Activated CD8-positive, alpha-beta memory T cell treated with anti-CD3 and anti-CD28 coated beads, Interleukin-2, amount 50 U/mL, for 24 hours (primary cell): ENCODE results near the gene FHL3.
A peak's percentile ranks its signal among the peaks of the same experiment; 100 is the strongest.
"Not testable (repeated sequence)": the region's sequence is repeated elsewhere in the genome, so short reads cannot be mapped to it uniquely, and the experiment has no call there.

ENCODE experiments used
- DNase-seq: peaks from one replicate; pipeline ENCODE4 v3.0.0-alpha.2; 2020; ENCODE audit errors: extremely low read depth

FHL3 gene

DNA sequence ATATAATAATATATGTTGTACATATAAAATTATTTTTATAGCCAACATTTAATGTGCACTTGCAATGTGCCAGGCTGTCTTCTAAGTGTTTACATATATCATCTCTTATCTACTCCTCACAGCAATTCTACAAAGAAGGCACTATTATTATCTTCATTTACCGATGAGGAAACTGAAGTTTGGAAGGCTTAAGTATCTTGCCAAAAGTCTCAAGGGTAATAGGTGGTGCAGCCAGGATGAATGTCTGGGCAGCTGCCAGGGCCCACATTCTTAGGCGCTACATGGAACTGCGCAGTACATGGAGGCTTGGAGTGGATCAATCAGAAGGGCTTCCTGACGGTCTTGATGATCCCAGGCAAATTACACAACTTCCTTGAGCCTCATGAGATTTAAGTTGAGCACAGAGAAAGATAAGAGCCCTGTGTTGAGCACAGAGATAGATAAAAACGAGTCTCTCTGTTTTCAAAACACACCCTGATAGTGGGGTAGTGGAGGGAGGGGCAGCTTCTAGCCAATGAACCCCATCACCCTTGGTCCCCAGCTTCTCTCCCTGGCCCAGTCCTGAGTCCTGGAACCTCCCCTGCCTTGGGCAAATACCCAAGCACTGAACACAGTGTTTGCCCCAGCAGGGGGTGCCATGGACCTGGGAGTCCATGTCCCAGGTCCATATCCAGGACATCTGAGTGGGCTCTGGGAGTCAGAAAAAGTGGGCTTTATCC, 32.1 kb upstream of the FHL3 start:
- no peak for DNase-seq

DNA sequence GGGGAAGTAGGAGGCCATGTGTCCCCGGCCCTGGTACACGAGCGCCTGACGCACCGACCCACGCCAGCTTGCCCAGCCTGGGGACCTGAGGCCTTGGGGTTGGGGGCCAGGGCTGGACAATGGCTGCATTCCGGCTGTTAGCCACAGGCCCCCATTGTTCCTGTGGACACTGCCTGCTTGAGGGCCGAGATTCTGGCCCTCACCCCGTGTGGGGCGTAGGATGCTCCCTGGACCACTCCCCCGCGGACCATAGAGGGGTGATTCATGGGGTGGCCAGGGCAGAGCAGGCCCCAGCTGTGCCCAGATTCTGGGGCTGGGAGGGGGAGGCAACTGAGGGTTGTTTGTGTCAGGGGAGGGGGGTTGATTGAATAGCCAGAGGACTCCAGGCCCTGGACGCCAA, 29.6 kb upstream of the FHL3 start:
- no peak for DNase-seq

DNA sequence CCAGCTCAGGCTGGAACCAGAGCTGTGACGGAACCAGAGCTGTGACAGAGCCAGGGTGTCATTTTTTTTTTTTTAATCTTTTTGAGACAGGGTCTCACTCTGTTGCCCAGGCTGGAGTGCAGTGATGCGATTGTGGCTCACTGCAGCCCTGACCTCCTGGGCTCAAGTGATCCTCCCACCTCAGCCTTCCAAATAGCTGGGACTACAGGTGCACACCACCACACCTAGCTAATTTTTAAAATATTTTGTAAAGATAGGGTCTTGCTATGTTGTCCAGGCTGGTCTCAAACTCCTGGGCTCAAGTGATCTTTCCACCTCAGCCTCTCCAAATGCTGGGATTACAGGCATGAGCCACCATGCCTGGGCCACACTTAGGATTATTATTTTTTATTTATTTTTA, 27.7 kb upstream of the FHL3 start:
- not testable (repeated sequence) for DNase-seq

DNA sequence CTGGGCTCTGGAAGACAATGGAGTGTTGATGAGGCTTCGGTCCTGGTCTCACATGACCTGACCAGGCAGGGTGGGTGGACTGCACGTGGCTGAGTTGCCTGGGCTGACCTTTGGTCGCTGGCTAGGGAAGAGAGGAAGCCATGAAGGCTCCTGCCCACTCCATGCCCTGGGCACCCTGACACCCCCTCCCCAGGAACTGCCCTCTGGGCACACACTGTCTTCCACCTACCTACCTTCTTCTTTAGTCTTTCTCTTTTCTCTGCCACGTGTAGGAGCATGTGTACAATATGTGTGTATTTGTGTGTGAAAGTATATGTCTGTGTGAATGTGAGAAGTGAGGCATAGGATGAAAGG, 26.2 kb upstream of the FHL3 start:
- no peak for DNase-seq

DNA sequence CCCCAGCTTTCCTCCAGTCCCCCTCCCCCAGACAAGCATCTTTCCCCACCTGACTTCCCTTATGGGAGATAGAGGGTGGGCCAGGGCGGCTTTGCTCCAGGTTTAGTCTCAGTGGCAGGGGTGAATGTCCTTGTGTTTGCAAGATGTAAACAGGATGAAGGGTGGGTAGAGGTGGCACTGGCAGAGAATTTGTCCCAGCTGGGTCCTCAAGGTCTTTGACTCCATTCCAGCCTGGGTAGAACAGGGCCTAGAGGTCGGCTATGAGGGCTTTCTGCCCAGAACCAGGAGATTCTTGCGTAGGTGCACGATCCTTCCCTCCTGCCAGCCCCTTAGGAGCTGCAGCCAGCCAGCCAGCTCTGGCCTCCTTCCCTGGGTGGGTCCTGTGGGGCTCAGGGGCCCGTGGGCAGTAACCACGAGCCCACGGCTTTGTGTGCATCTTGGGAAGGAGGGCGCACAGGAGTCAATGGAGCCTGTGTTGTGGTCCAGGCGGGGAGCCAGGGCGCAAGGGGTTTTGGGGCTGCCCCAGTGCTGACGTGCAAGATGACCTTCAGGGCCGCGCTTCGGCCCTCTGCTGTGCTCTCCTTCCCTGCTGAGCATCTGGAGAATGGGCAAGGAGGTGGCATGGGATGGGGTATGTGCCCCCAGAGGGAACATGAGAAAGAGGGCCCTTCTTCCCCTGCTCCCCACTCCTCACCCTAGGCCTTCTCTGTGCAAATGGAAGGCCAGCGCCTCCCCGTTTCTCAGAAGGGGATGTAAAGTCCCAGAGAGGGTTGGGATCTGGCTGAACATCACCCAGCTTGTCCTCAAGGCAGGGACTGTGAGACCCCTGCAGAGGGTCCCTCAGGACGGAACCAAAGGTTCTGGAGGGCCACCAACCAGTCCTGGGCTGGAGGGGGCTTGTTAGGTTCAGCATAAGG, 25.5 kb upstream of the FHL3 start:
- no peak for DNase-seq

DNA sequence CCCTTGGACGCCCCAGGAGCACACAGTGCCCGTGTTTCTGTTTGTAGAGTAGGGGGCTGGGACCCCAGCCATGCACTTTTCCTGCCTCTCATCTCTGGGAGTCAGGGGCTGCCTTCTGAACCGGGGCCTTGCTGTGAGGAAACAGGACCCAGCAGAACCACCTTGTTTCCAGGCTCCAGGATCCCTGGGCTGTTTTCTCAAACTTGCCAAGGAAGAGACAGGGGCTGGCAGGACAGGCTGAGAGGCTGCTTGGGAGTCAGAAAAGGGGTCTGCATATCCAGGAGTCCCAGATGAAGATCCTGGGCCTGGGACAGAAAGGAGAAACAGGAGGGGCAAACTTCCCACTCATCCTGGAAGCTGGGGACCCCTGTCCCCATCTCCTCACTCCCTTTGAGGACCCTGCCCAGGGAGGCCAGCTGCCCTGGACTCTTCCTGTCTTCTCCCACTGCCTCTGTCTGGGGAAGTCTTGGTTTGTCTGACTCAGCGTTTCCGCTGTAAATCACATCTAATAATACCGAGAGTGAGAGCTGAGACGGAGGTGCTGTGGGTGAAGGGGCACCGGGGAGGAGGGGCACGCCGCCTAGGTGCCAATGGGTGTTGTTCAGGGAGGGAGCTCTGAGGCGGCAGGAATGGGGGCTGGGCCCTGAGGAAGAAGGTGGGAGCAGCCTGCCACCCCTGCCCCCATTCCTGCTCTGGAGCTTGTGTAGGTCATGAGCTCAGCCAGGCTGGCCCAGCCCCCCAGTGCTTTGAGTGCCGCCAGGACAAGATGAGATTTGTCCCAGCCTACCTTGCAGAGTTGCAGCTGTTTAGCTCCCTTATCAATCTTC, 24.6 kb upstream of the FHL3 start:
- DNase-seq = peak; percentile 49

DNA sequence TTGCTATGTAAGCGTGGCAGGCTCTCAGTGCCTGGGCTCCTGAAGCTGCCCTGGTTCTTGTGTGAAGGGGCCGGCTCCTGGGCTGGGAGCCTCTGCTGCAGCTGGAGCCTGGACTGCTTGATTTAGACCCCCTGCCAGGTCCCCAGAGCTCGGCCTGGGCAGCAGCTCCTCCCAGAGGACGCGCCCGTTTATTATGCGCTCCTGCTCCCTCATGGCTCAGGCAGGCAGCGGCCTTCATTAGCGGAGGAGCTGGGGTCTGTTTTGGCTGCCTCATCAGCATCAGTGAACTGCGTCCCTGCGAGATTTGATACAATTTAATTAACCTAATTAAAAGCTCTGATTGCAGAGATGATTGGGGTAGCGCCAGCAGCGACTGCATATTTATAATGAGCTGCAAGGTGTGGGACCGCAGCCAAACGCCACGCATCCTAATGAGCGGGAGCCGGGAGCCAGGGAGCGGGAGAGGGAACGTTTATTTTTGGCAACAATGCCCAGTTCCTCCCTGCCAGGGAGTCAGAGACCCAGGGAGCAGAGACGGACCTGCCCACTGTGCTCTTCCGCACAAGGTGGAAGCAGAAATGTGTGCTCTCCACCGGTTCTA, 23.9 kb upstream of the FHL3 start:
- no peak for DNase-seq

DNA sequence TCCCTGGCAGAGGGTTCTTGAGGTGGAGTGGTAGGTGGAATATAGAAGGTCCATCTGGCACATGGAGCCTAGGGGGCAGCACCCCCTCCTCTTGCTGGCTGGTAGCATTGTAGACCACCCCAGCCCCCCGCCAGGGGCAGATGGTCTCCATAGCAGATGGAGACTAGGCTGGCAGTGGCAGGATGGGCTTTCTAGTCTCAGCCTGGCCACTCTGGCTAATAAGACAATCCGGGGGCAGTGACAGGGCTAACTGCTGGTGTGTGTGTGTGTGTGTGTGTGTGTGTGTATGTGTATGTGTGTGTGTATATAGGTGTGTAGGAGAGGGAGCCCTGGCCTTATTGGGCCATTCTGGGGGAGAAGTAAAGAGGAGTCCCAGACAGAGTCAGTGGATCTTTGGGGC, 23.4 kb upstream of the FHL3 start:
- DNase-seq = no peak

DNA sequence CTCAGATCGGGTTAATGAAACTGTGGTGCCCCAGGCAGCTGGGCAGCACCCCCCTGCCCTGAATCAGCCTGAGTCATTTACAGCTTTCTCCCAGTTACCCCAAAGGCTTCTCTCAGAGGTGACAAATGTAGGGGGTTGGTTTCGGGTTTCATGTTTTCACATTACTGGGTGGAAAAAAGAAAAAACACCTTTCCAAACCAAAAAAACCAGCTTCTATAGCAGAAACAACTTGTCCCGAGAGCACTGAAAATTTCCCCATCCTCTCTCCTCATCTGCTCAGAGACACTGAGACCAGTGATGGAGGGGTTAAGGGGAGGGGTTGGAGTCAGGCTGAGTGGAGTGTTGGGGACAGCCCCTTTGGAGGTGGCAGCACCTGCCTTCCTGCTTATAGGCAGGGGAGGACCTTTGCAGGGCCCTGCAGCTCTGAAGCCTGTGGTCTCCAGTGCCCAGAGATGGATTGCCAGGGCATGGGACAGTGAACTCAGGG, 22.8 kb upstream of the FHL3 start:
- DNase-seq = peak; percentile 51

DNA sequence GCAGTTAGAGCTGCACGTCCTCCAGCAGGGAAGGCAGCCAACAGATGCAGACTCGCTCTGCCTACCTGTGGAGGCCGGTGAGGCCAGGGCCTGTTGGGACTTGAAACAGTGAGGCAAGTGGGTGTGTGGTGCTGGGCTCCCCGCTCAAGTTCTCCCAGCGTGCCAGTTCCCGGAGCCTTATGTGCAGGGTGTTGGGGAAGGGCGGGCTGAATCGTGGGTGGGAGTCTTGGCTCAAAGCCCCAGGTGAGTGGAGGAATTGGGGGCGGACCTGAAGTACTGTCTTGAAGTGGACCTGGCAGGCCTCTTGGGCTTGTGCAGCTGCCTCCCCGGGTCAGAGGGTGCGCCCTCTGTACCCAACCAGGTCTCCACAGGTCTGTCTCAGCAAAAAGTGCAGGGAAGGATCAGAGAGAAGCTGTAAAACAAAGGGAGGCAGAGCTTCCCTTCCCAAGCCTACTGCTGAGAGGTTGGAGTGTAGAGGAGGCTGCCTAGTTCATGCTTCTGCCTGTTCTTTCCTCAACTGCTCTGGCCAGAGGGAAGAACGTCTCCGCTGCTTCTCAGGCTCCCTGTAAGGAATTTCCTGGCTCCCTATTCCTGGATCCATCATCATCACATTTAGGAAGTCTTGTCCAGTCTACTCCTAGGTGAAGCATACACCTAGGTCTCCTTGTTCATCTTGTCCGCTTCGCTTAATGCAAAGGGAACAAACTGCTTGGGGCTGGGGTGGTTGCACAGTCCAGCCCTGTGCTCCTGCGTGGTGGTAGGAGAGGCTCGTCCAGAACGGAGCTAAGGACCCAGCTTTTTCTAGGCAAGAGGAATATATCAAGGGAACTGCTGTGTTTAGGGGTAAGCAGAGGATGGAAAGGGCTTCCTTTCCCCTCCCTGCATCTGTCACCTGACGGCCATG, 22.1 kb upstream of the FHL3 start:
- no peak for DNase-seq

DNA sequence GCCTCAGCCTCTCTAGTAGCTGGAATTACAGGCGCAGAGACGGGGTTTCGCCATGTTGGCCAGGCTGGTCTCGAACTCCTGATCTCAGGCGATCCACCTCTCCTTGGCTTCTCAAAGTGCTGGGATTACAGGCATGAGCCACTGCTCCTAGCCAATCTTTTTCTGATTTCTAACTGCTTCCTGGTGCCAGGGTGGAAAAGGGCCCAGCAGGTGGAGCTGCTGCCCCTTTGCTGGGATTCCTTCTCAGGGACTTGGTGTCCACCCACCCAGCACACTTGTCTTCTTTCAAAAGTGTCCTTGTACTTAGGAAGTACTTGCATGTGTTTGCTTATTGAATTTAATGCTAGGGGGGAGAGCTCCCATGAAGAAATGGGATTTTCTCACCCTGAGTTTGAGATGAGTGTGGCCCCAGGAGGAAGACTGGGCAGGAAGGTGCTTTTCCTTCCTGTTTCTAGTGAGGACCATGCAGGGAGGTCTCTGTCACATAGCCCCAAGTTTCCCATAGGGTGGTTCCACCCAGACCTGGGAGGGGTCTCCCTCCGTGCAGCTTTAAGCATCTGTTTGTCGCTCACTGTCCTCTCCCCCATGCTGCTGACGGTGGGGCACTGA, 21.4 kb upstream of the FHL3 start:
- no peak for DNase-seq

DNA sequence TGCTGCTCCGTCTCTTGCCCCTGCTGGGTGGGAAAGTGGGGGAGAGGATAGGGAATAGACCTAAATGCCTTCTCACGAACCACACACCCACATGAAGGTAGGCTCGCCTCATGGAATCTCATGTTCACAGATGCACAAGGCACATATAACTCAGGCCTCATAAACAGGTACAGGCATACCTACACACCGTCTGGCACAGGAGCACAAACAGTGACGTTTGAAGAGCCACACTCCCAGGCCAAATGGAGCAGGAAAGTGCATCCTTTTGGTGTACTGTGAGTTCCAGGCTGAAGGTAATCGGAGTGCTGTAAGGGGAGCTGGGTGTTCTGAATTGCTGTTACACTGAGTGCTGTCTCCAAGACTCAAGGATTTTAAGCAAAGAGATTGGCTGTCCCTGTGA, 20.4 kb upstream of the FHL3 start:
- DNase-seq = no peak

DNA sequence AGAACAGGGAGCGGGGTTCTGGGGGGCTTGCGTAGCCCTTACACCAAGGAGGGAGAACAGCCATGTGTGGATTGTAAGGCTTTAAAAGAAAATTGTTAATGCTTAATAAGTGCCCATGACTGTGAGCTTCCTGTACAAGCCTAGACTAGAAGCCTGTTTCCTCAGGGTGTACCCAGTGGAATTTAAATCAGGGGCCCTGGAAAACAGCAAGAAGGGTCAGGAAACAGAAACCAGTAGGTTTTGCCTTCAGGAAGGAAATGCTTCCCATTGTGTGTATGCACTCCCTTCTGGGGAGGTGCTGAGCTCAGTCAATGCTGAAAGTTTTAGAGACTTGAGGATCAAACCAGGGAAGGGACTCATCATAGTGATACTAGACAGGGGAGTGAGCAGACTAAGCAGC, 19.9 kb upstream of the FHL3 start:
- DNase-seq = no peak

DNA sequence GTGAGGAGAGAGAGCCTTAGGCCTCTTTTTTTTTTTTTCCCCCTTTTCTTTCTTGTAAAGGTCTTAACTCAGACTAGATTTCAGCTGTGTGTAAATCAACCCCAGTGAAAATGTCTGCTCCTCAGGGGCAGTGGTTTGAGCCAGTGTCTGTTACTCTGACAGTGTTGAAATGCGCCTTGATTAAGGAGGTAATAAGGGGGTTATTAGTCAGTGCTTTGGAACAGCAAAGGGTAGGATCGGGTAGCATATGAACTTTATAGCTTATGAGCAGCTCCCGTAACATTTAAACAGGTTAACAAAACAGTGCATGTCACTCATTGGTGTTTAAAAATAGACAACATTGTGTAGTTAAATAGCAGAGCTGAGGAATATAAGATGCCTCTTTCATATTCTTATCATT, 17.5 kb upstream of the FHL3 start:
- DNase-seq = no peak

DNA sequence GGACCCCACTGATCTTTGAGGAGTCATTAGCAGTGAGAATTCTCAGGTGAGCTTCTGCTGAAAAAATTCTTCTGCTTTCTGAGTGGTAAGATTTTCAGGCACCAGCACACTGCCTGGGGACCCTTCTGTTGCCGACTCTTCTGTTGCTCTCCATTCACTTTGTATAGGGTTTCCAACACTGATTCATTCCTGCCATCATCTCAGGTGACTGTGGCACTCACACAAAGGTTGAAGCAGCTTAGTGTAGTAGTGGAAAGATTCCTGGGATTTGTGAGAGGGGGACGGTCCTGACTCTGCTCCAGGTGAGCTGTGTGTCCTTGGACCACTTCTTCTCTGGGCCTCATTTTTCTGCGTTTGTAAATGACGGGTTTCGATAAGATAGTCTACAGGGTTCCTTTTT, 16.7 kb upstream of the FHL3 start:
- no peak for DNase-seq

DNA sequence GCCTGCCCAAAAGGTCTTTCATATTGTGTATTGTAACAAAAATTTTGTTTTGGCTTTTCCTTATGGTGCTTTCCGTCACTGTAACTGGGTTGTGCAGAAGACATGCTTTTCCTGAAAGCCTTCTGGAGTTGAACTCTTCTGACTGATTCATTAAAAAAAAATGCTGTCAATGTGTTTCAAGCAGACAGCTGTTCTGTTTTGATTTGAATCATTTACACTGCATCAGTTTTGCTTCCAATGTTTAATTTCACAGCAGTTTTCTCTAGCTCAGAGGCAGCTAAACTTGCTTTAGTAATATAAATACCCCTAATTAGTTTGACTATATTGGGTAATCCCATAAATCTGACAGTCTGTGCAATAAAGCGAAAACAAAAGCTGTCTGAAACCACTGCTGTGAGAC, 15.1 kb upstream of the FHL3 start:
- DNase-seq = no peak

DNA sequence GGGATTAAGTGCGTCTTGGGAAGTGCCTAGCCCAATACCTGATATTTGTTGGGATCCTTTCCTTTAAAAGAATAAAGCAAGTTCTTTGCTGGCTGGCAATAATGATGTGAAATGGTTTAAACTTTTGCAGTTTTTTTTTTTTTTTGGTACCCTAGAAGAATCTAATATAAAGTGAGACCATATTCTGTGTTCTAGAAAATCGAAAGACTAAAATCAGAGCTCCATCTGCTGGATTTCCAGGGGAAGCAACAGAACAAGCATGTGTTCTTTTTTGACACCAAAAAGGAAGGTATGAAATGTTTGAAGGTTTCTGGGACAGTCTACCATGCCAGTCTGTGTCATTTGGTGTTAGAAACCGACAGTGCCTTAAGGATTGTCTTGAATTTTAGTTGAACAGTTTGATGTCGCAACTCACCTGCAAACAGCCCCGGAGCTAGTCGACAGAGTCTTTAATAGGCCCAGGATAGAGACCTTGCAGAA, 13.6 kb upstream of the FHL3 start:
- DNase-seq = no peak

DNA sequence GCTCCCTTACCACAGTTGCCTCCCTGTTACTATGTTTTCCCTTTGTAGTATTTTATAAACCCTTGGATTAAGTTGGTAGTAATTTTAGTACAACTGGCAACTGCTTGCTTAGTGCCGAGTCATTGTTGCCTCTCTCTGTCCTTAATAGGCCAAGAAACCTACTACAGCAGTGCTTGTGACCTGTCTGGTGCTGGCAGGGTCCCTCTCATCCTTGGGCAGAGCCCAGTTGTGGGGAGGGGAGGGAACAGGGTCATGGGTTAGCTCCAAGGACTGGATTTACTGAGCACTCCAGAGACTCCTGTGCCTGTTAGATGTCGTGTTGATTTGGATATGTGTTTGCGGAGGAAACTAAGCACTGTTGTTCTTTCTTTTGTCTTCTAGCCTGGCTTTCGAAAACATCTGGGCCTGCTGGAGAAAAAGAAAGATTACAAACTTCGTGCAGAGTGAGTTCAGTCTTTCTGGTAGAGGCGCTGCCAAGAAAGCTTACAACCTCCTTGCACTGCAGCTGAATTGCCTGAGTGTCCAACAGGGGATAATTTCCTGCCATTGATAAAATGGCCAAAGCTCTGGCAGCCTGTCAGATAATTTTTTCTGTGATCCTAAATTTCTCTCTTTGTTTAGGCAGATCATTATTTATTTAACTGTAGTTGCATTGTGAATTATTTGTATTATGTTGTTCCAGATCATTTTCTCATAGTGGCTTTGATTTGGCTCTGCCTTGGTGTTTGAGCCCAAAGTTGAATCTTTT, 10.8 kb upstream of the FHL3 start:
- no peak for DNase-seq

DNA sequence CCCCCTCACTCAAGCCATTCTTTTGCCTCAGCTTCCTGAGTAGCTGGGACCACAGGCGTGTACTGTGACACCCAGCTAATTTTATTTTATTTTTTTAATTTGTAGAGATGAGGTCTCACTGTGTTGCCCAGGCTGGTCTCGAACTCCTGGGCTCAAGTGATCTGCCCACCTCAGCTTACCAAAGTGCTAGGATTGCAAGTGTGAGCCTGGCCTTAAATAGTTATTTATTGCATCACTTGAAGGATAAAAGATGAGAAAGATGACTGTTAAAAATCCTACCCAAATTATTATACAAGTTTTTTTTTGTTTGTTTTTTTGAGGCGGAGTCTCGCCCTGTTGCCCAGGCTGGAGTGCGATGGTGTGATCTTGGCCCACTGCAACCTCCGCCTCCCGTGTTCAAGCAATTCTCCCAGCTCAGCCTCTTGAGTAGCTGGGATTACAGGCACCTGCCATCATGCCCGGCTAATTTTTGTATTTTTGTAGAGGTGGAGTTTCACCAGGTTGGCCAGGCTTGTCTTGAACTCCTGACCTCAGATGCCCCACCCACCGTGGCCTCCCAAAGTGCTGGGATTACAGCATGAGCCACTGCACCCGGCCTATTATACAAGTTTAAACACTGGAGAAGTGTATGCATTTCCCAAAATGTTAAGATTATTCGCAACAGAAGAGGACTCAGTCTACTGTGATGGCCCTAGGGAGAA, 9.6 kb upstream of the FHL3 start:
- no peak for DNase-seq
